HepG2 (cell line): ENCODE results near the gene GRM5. TPM values are rescaled to one million over a fixed set of nuclear protein-coding genes. Genes with fewer than 3 reads are reported as not detected.

Source experiments
- ATAC-seq: fragments of 200-7000 bp; cut with Tn5 transposase; 3 replicates; pipeline ENCODE4 v1.9.1; 2020; ENCODE audit warnings: mild to moderate bottlenecking, moderate library complexity
- BruUV-seq: library from RNA; stranded (reverse); fragments of 400-500 nt; replicated peaks from 2 replicates; lab custom pipeline; 2021; lab: Mats Ljungman, UMichigan
- CTCF ChIA-PET: fragments of 300-600 bp; formaldehyde crosslinking; extraction: SDS; loops from one replicate; lab custom pipeline; 2021; ENCODE audit warnings: low total read pairs, inconsistent platforms, low intra/inter-chr PET ratio; lab: Yijun Ruan, JAX
- POLR2A ChIA-PET: fragments of 350-600 bp; sonication (Branson Sonifier 250); formaldehyde crosslinking; loops from one replicate; lab custom pipeline; 2020; ENCODE audit warnings: antibody characterized with exemption, inconsistent platforms; lab: Yijun Ruan, JAX
- DNase-seq: peaks from one replicate; pipeline ENCODE4 v3.0.0-alpha.2; 2015; ENCODE audit warnings: low spot score
- FAIRE-seq: peaks from 3 replicates; lab custom pipeline; 2011; peaks lifted over from hg19 to GRCh38; lab: Jason Lieb, UNC
- H2AFZ ChIP-seq: one replicate; pipeline ENCODE4 v1.6.1; 2011; ENCODE audit warnings: low read length, inconsistent platforms
- H3K27ac ChIP-seq: fragments of 300-600 bp; 3 replicates; pipeline ENCODE4 v1.8.0; 2011; ENCODE audit warnings: mixed run types, mild to moderate bottlenecking, mixed read lengths, low read length, inconsistent platforms; ENCODE audit not compliant: insufficient read depth; ENCODE audit errors: extremely low read length
- H3K27me3 ChIP-seq, 2 experiments: fragments of 200-600 bp in 1 of 2; 2 replicates in 1 of 2; 3 replicates in 1 of 2; pipeline versions ENCODE4 v1.6.0 to v1.8.0; 2011; ENCODE audit warnings: low read length in 2 of 2, mild to moderate bottlenecking in 2 of 2, moderate library complexity in 2 of 2, inconsistent platforms in 1 of 2; ENCODE audit not compliant: insufficient read depth in 2 of 2, control insufficient read depth in 1 of 2
- H3K36me3 ChIP-seq, 2 experiments: fragments of 200-600 bp in 1 of 2; replicated peaks in 1 of 2; 2 replicates in 1 of 2; 3 replicates in 1 of 2; pipeline versions ENCODE4 v1.5.1 to v1.8.0; 2011; ENCODE audit warnings: low read length in 2 of 2, inconsistent platforms in 1 of 2; ENCODE audit not compliant: insufficient read depth in 2 of 2, control insufficient read depth in 1 of 2
- H3K4me1 ChIP-seq: 2 replicates; pipeline ENCODE4 v1.5.1; 2012; ENCODE audit warnings: low read length, inconsistent platforms; ENCODE audit not compliant: insufficient read depth
- H3K4me2 ChIP-seq: 2 replicates; pipeline ENCODE4 v1.6.0; 2011; ENCODE audit warnings: low read depth, low read length, inconsistent platforms
- H3K4me3 ChIP-seq, 3 experiments: fragments of 200-600 bp in 1 of 3; sonication (generic), shearing (Covaris generic) in 1 of 3; replicated peaks in 1 of 3; 2 replicates each; pipeline ENCODE4 v1.5.1; 2011 to 2016; ENCODE audit warnings: low read length in 3 of 3, inconsistent platforms in 2 of 3, low read depth in 2 of 3, mild to moderate bottlenecking in 2 of 3, control low read depth in 1 of 3, mixed read lengths in 1 of 3; ENCODE audit not compliant: insufficient read depth in 1 of 3
- H3K79me2 ChIP-seq: one replicate; pipeline ENCODE4 v1.6.1; 2011; ENCODE audit warnings: low read length, inconsistent platforms; ENCODE audit not compliant: insufficient read depth
- H3K9ac ChIP-seq: 2 replicates; pipeline ENCODE4 v1.6.0; 2011; ENCODE audit warnings: mild to moderate bottlenecking, low read depth, low read length, inconsistent platforms; ENCODE audit not compliant: insufficient read depth
- H3K9me3 ChIP-seq: 2 replicates; pipeline ENCODE4 v1.5.1; 2012; ENCODE audit warnings: mild to moderate bottlenecking, low read length
- H4K20me1 ChIP-seq: 2 replicates; pipeline ENCODE4 v1.6.0; 2011; ENCODE audit warnings: inconsistent platforms, mild to moderate bottlenecking, low read length, moderate library complexity; ENCODE audit not compliant: insufficient read depth
- GFI1 ChIP-seq: sonication (generic); formaldehyde crosslinking; IDR thresholded peaks from 2 replicates; pipeline ENCODE4 v1.5.0; 2020; ENCODE audit warnings: missing genetic modification reagents, mild to moderate bottlenecking, borderline replicate concordance
- GZF1 ChIP-seq: sonication (generic); formaldehyde crosslinking; IDR thresholded peaks from 2 replicates; pipeline ENCODE4 v1.5.1; 2020; ENCODE audit warnings: mild to moderate bottlenecking, missing genetic modification reagents
- JUN ChIP-seq: sonication (generic); formaldehyde crosslinking; IDR thresholded peaks from 2 replicates; pipeline ENCODE4 v1.4.0; 2020; ENCODE audit warnings: mild to moderate bottlenecking, missing genetic modification reagents
- REPIN1 ChIP-seq: sonication (generic); formaldehyde crosslinking; IDR thresholded peaks from 2 replicates; pipeline ENCODE4 v1.8.0; 2022; ENCODE audit warnings: missing genetic modification reagents, low read depth, mild to moderate bottlenecking, borderline replicate concordance
- SNAPC2 ChIP-seq: sonication (generic); formaldehyde crosslinking; IDR thresholded peaks from 2 replicates; pipeline ENCODE4 v1.8.1; 2022; ENCODE audit warnings: mild to moderate bottlenecking, missing genetic modification reagents
- ZNF547 ChIP-seq: sonication (generic); formaldehyde crosslinking; IDR thresholded peaks from 2 replicates; pipeline ENCODE4 v1.5.1; 2020; ENCODE audit warnings: mild to moderate bottlenecking, missing genetic modification reagents
- ZNF652 ChIP-seq: IDR thresholded peaks from 2 replicates; pipeline ENCODE4 v1.6.1; 2016; ENCODE audit warnings: low read depth, borderline replicate concordance
- WGBS: methylation state at CpG from one replicate; pipeline ENCODE4 v1.1.6; 2017; ENCODE audit warnings: low lambda C conversion rate; 5-methylcytosine and 5-hydroxymethylcytosine counted together
- in situ Hi-C: cut with HindIII; loops from 2 replicates; pipeline ENCODE4 v1.10.0; 2017; ENCODE audit warnings: low pct_unique_long_range_greater_than_20kb; ENCODE audit not compliant: extremely low pct_ligation_motif_present
- intact Hi-C: fragments of 100-400 bp; cut with micrococcal nuclease; formaldehyde crosslinking; loops from one replicate; pipeline ENCODE4 v1.10.0; 2022; ENCODE audit not compliant: unreplicated experiment
- polyA plus RNA-seq, 8 experiments: library from polyadenylated mRNA; depleted of rRNA in 3 of 8; stranded (reverse) in 7 of 8; unstranded in 1 of 8; fragments of >200 nt; fragmentation: Illumina TruSeq in 4 of 8; extraction: Trizol in 4 of 8; gene quantifications; 2 replicates each; pipeline versions ENCODE4 v1.2.1 to v1.2.3, GENCODE V29; 2011 to 2016; ENCODE audit warnings: low read depth in 4 of 8, missing spikeins in 1 of 8, mixed read lengths in 1 of 8; ENCODE audit not compliant: insufficient read depth in 1 of 8
- total RNA-seq, 5 experiments: library from RNA; depleted of rRNA; stranded (reverse); fragments of >200 nt; fragmentation: Illumina TruSeq; extraction: Trizol; gene quantifications; 2 replicates each; pipeline ENCODE4 v1.2.3, GENCODE V29; 2016; ENCODE audit warnings: low read depth in 1 of 5
- TF ChIP-seq, protein P1 (sequence below): sonication (generic); formaldehyde crosslinking; IDR thresholded peaks from 2 replicates; pipeline ENCODE4 v1.4.0; 2020; ENCODE audit warnings: mild to moderate bottlenecking, missing genetic modification reagents

The GRM5 gene
- total and polyA plus RNA-seq, 2 of the 13 experiments (the other 11 are each of a cell fraction or from before 2014, with no cell fraction given) = not detected

DNA sequence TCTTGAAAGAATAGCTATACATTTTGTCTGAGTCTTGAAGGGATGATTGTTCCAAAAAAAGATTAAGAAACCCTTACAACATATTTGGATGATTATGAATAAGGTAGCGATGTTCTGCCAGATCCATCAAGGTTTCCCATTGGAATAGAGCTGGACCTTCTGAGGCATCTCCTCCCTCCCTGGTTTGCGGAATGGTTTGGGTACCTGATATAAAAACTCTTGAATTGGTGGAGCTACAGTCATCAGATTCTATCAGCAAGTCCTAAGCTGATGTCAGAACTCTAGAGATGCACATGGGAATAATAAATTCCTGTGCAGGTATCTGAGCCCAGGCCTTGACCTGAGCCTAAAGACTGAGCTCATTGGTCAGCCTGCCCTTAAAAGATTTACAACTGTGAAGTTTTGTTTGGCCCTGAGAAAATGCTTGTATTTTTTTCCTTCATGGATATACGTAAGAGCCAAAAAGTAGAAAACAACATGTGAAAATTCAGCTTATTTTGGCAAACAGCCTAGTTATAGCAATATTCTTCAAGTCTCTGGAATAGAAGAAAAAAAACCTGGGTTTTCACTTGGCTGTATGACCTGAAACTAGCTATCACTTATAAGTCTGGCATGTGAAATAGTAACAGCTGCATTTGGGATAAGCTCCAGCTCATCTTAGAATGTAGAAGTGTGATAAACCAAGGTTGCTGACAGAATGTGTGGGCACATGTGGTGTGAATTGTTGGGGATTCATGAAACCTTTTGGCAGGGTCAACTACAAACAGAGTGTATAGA, 462.5 kb downstream of the GRM5 start:
- in situ Hi-C loops = no loop called here
- H3K9ac ChIP-seq = no peak overlapping the region
- no peak for DNase-seq
- no peak overlapping the region for H3K4me3 ChIP-seq
- POLR2A ChIA-PET = no interaction called here
- no peak for FAIRE-seq
- no TSS peak for BruUV-seq
- no peak overlapping the region for H2AFZ ChIP-seq
- CTCF ChIA-PET = no interaction called here
- no peak for ATAC-seq
- no peaks in the 10 kb centered on the region for H3K79me2 ChIP-seq
- no peaks in the 10 kb centered on the region for H3K4me1 ChIP-seq
- intact Hi-C loops = no loop called here
- no peak overlapping the region for H3K27ac ChIP-seq
- H4K20me1 ChIP-seq = no peaks in the 10 kb centered on the region
- H3K36me3 ChIP-seq = no peaks in the 10 kb centered on the region
- no peaks in the 10 kb centered on the region; a peak in 1 of 5 replicates for H3K27me3 ChIP-seq
- no peak for TF ChIP-seq SNAPC2 (CRISPR knock-in tag)
- TF ChIP-seq, protein P1, sequence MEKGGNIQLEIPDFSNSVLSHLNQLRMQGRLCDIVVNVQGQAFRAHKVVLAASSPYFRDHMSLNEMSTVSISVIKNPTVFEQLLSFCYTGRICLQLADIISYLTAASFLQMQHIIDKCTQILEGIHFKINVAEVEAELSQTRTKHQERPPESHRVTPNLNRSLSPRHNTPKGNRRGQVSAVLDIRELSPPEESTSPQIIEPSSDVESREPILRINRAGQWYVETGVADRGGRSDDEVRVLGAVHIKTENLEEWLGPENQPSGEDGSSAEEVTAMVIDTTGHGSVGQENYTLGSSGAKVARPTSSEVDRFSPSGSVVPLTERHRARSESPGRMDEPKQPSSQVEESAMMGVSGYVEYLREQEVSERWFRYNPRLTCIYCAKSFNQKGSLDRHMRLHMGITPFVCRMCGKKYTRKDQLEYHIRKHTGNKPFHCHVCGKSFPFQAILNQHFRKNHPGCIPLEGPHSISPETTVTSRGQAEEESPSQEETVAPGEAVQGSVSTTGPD (CRISPR knock-in tag) = no peak
- TF ChIP-seq JUN (CRISPR knock-in tag) = no peak
- TF ChIP-seq GFI1 (CRISPR knock-in tag) = no peak
- no peak for TF ChIP-seq ZNF547 (CRISPR knock-in tag)
- no peak for TF ChIP-seq ZNF652 (CRISPR knock-in tag)
- TF ChIP-seq REPIN1 (CRISPR knock-in tag) = no peak
- no peak for TF ChIP-seq GZF1
- TF ChIP-seq, all 625 proteins: peak for 0
- no peaks in the 10 kb centered on the region for H3K9me3 ChIP-seq
- WGBS = 8% methylated on average over 2 of the region's 3 CpGs
- H3K4me2 ChIP-seq = no peak overlapping the region
